Testis (tissue), 3 donors: ENCODE data around the gene NELL1. TPM values are rescaled to one million over a fixed set of nuclear protein-coding genes. Genes with fewer than 3 reads are reported as not detected.

Source experiments
- DNase-seq: peaks from one replicate; pipeline ENCODE4 v3.0.0-alpha.2; 2019
- H3K27ac ChIP-seq, 2 donors: fragments of 200-600 bp; sonication (generic); one replicate each; pipeline ENCODE4 v1.5.1; 2019
- H3K27me3 ChIP-seq: fragments of 200-600 bp; sonication (generic); one replicate; pipeline ENCODE4 v1.5.1; 2019
- H3K36me3 ChIP-seq: fragments of 200-600 bp; sonication (generic); one replicate; pipeline ENCODE4 v1.5.1; 2017; ENCODE audit warnings: low read depth; ENCODE audit errors: missing control alignments
- H3K4me1 ChIP-seq: fragments of 200-600 bp; sonication (generic); one replicate; pipeline ENCODE4 v1.5.1; 2019
- H3K4me3 ChIP-seq, 2 donors: fragments of 200-600 bp; sonication (generic); one replicate each; pipeline ENCODE4 v1.5.1; 2017 to 2019
- H3K9me3 ChIP-seq: fragments of 200-600 bp; sonication (generic); one replicate; pipeline ENCODE4 v1.5.1; 2017
- CTCF ChIP-seq, 3 experiments: fragments of 450-650 bp in 2 of 3; fragments of 200-600 bp in 1 of 3; sonication (generic) in 1 of 3; IDR thresholded peaks; one replicate each; pipeline ENCODE4 v1.5.1; 2016 to 2019; ENCODE audit warnings: antibody characterized with exemption in 3 of 3, mild to moderate bottlenecking in 2 of 3, moderate library complexity in 1 of 3
- POLR2A ChIP-seq: fragments of 450-650 bp; IDR thresholded peaks from one replicate; pipeline ENCODE4 v1.6.1; 2017; ENCODE audit warnings: antibody characterized with exemption, mild to moderate bottlenecking, moderate library complexity
- WGBS, 2 donors: methylation state at CpG; one replicate each; pipeline ENCODE4 v1.1.5; 2018; 5-methylcytosine and 5-hydroxymethylcytosine counted together
- intact Hi-C: fragments of 100-400 bp; cut with DNase I; formaldehyde crosslinking; loops from one replicate; pipeline ENCODE4 v1.15.1; 2023; ENCODE audit warnings: low total_unique reads
- polyA plus RNA-seq: library from polyadenylated mRNA; stranded (reverse); fragments of 350-450 nt; fragmentation: Illumina TruSeq; extraction: RNeasy Lipid Tissue Mini Kit (QIAGEN cat#74804); gene quantifications from one replicate; pipeline ENCODE4 v1.2.3, GENCODE V29; 2014; ENCODE audit warnings: low read depth, low replicate concordance; ENCODE audit not compliant: insufficient read depth
- total RNA-seq, 2 donors: library from RNA; depleted of rRNA; stranded (reverse); fragments of >200 nt; gene quantifications; one replicate each; pipeline ENCODE4 v1.2.3, GENCODE V29; 2016

The NELL1 gene
- total and polyA plus RNA-seq, 3 donors from 2014 or later, result 4.9 to 8.9 (median 7.0) TPM

GRCh38 chr11:21109341-21109740 is 440.0 kb downstream of the NELL1 start:
- H3K4me1 ChIP-seq, result no peaks in the 10 kb centered on the region
- intact Hi-C loops, result no loop called here
- no peaks in the 10 kb centered on the region for H3K36me3 ChIP-seq
- no peaks in the 10 kb centered on the region for H3K9me3 ChIP-seq
- H3K27ac ChIP-seq, result no peak overlapping the region
- H3K4me3 ChIP-seq, result no peak overlapping the region
- DNase-seq, result no peak
- H3K27me3 ChIP-seq, result no peaks in the 10 kb centered on the region
- WGBS, 2 donors, result 94 to 96% methylated on average over 2 of the region's 2 CpGs
- TF ChIP-seq POLR2A, result no peak
- no peak for TF ChIP-seq CTCF (IDR thresholded peaks at IDR 0.05)

- 100% methylated on average over 1 of the region's 1 CpG for whole genome bisulfite sequencing, 2 donors
- Histone ChIP-seq H3K9me3 (no peaks in the 10 kb centered on the region), H3K27ac (no peak overlapping the region), H3K36me3 (no peaks in the 10 kb centered on the region), H3K27me3 (no peaks in the 10 kb centered on the region), H3K4me1 (no peaks in the 10 kb centered on the region), H3K4me3 (no peak overlapping the region)
- TF ChIP-seq CTCF (IDR thresholded peaks at IDR 0.05), result no peak
- no peak for TF ChIP-seq POLR2A
- DNase-seq, result no peak
- intact Hi-C loops, result no loop called here
Observed at GRCh38 chr11:21110415-21110814, 441.0 kb downstream of the NELL1 start.

- WGBS, 2 donors, result 67 to 69% methylated on average over 3 of the region's 3 CpGs
- H3K4me3 ChIP-seq, result no peak overlapping the region
- H3K4me1 ChIP-seq, result no peaks in the 10 kb centered on the region
- DNase-seq, result no peak
- H3K9me3 ChIP-seq, result no peaks in the 10 kb centered on the region
- intact Hi-C loops, result no loop called here
- H3K27ac ChIP-seq, result no peak overlapping the region
- H3K27me3 ChIP-seq, result no peaks in the 10 kb centered on the region
- TF ChIP-seq POLR2A (no peak), CTCF (IDR thresholded peaks at IDR 0.05) (no peak)
- no peaks in the 10 kb centered on the region for H3K36me3 ChIP-seq
Observed at GRCh38 chr11:21113876-21114275, 444.5 kb downstream of the NELL1 start.

GRCh38 chr11:21116009-21116408 is 446.6 kb downstream of the NELL1 start:
- TF ChIP-seq POLR2A, result no peak
- TF ChIP-seq CTCF (IDR thresholded peaks at IDR 0.05), result no peak
- WGBS, 2 donors, result 85 to 96% methylated on average over 1 of the region's 1 CpG
- intact Hi-C loops, result no loop called here
- no peaks in the 10 kb centered on the region for H3K4me1 ChIP-seq
- H3K4me3 ChIP-seq, result no peak overlapping the region
- H3K27me3 ChIP-seq, result no peaks in the 10 kb centered on the region
- no peak for DNase-seq
- no peaks in the 10 kb centered on the region for H3K36me3 ChIP-seq
- H3K9me3 ChIP-seq, result no peaks in the 10 kb centered on the region
- H3K27ac ChIP-seq, result no peak overlapping the region

GRCh38 chr11:21119411-21119810 is 450.0 kb downstream of the NELL1 start:
- H3K36me3 ChIP-seq, result no peaks in the 10 kb centered on the region
- 25 to 32% methylated on average over 3 of the region's 3 CpGs for WGBS, 2 donors
- no peaks in the 10 kb centered on the region for H3K9me3 ChIP-seq
- H3K4me3 ChIP-seq, result no peak overlapping the region
- DNase-seq, result no peak
- TF ChIP-seq POLR2A, result no peak
- no peak for TF ChIP-seq CTCF (IDR thresholded peaks at IDR 0.05)
- H3K27me3 ChIP-seq, result no peaks in the 10 kb centered on the region
- intact Hi-C loops, result no loop called here
- H3K4me1 ChIP-seq, result no peaks in the 10 kb centered on the region
- no peak overlapping the region for H3K27ac ChIP-seq
